A549 treated with Mapracorat at 1 μM for 4 hours (cell line): ENCODE results near the gene NPAS2. TPM values are rescaled to one million over a fixed set of nuclear protein-coding genes. Genes with fewer than 3 reads are reported as not detected.

Experiments
- total RNA-seq: library from RNA; stranded (reverse); fragments of 200-300 nt; extraction: Qiagen RNA extraction; gene quantifications from 5 replicates; pipeline ENCODE4 v1.2.3, GENCODE V29; 2022

Gene NPAS2, protein sequence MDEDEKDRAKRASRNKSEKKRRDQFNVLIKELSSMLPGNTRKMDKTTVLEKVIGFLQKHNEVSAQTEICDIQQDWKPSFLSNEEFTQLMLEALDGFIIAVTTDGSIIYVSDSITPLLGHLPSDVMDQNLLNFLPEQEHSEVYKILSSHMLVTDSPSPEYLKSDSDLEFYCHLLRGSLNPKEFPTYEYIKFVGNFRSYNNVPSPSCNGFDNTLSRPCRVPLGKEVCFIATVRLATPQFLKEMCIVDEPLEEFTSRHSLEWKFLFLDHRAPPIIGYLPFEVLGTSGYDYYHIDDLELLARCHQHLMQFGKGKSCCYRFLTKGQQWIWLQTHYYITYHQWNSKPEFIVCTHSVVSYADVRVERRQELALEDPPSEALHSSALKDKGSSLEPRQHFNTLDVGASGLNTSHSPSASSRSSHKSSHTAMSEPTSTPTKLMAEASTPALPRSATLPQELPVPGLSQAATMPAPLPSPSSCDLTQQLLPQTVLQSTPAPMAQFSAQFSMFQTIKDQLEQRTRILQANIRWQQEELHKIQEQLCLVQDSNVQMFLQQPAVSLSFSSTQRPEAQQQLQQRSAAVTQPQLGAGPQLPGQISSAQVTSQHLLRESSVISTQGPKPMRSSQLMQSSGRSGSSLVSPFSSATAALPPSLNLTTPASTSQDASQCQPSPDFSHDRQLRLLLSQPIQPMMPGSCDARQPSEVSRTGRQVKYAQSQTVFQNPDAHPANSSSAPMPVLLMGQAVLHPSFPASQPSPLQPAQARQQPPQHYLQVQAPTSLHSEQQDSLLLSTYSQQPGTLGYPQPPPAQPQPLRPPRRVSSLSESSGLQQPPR
- 69.0 to 96.3 TPM (median 80.5 TPM) in 5 replicates for total RNA-seq

GRCh38 chr2:100819370-100820272, at the start of gene NPAS2:
Gene NPAS2, plus strand, starts transcription at chr2:100820139. Its CDS starts 84,616 bp downstream, at chr2:100904755.

DNA sequence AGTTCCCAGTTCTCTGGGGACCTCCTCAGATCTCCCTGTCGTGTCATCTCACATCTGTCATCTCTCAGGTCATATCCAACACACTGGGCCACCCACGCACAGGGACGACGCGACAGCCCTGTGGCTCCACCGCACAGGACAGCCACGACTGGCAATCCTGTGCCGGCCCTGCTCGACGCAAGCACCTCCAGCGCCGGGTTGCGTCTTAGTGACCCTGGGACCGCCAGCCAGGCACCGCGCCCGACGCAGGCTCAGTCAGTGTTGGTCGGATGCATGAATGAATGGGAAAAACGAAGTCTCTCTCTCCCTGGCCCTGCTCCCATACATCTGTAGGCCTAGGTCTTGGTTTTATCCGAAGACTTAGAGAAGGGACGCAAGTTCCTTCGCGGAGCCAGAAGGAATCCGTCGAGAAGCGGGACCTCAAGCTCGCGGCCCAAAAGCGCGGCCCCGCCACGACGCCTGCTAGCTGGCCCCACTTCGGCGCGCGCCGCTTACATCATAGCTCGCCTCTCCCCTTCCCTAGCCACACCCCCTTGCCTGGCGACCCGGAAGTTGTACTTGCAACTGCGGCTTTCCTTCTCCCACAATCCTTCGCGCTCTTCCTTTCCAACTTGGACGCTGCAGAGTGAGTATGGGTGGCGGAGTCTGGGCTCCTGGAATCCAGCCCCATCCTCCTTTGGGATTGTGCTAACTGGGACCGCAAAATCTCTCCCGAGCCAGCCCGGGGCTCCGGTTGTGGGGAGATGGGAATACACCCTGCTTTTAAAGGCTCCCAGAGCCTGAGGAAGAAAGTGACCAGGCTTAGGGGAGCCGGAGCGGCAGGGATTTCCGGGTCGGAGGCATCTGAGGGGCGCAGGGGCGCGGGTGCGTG, 182.0 kb downstream of the NPAS2 start, which contains the start of gene RPL31:
Gene RPL31, plus strand, starts transcription at position 599 of the 871 bp plus-strand sequence. CDS start 413 bp downstream, outside the sequence.

Other genes starting within 250 kb of the NPAS2 start
- gene RPL31, start 182.2 kb downstream of the NPAS2 start, total RNA-seq: 2,040 to 2,375 TPM (median 2,191 TPM) in 5 replicates